Iris pigment epithelial cell (primary cell): Measurements from ENCODE around the gene RNF149.
"Not testable (repeated sequence)": the region's sequence is repeated elsewhere in the genome, so short reads cannot be mapped to it uniquely, and the experiment has no call there.

Experiments
- DNase-seq: peaks from one replicate; pipeline ENCODE4 v3.0.0-alpha.2; 2011; ENCODE audit warnings: low read depth

Gene RNF149, protein sequence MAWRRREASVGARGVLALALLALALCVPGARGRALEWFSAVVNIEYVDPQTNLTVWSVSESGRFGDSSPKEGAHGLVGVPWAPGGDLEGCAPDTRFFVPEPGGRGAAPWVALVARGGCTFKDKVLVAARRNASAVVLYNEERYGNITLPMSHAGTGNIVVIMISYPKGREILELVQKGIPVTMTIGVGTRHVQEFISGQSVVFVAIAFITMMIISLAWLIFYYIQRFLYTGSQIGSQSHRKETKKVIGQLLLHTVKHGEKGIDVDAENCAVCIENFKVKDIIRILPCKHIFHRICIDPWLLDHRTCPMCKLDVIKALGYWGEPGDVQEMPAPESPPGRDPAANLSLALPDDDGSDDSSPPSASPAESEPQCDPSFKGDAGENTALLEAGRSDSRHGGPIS

GRCh38 chr2:101308432-101309210 lies at the start of gene RNF149:
TSS of gene RNF149 (minus strand) at chr2:101308701. CDS start at chr2:101308588, 113 bp downstream.
- DNase-seq, result peak; percentile 90

DNA sequence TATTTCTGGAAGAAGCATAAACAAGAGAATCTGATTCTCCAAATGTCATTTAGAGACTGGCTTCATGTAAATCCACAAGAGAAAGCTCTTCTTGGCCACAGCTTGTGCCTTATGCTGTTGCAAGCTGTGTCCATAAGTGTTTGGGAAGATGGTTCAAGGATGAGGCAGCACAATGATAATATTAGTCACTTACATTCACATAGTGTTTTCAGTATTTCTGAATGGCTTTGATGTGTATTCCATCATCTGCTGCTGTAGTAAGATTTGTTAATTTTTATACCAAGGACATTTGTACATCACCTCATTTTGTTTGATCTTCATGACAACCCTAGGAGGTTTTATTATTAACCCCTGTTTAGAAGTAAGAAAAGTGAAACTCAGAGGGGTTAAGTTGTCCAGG lies 48.9 kb upstream of the RNF149 start:
- peak; percentile 14 for DNase-seq

DNA sequence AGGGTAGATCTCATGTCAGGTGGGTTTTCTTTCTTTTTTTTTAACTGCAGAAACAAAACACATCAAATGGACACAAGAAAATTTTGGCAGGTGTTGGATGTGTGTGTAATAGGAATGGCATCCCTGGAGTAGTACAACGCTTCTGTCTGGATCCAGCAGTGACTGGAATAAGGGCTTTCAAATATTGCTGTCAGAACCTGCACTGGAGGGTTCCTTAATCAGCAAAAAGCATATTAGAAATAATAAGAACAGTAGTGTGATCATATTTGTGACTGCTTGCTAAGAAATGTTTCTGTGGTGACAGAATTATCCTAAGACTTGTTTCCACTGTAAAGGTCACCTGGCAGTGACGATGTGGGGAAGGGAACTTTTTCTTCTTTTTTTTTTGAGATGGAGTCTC lies 48.0 kb upstream of the RNF149 start:
- DNase-seq, result peak; percentile 33

GRCh38 chr2:101356055-101356454 lies 47.6 kb upstream of the RNF149 start:
- no peak for DNase-seq

DNA sequence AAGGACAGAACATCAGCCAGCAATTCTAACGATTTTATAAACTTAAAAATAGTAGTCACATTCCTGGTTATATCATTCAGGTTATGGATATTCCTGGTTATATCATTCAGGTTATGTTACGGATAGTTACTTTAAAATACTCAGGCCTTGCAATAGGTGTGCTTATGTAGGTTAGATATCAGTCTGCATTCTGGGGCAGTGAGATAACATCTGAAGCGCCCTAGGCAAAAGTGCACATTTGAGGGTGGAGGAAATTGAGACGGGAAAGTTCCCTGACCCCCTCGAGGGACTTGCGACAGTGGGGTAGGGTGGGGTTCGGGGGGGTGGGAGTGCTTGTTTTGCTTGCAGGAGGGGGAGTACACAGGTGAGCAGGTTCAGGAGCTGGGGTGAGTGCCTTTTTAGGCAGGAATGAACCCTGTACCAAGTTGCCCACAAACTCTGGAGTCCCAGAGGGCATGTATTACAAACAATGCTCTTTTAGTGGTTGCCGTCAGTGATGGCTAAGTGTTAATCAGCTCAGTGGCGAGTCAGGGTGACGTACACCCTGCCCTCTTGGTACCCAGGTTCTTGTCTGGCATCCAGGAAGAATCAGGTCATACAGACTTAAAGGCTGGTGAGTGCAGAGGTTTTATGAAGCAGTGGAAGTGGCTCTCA lies 47.0 kb upstream of the RNF149 start:
- DNase-seq, result no peak

DNA sequence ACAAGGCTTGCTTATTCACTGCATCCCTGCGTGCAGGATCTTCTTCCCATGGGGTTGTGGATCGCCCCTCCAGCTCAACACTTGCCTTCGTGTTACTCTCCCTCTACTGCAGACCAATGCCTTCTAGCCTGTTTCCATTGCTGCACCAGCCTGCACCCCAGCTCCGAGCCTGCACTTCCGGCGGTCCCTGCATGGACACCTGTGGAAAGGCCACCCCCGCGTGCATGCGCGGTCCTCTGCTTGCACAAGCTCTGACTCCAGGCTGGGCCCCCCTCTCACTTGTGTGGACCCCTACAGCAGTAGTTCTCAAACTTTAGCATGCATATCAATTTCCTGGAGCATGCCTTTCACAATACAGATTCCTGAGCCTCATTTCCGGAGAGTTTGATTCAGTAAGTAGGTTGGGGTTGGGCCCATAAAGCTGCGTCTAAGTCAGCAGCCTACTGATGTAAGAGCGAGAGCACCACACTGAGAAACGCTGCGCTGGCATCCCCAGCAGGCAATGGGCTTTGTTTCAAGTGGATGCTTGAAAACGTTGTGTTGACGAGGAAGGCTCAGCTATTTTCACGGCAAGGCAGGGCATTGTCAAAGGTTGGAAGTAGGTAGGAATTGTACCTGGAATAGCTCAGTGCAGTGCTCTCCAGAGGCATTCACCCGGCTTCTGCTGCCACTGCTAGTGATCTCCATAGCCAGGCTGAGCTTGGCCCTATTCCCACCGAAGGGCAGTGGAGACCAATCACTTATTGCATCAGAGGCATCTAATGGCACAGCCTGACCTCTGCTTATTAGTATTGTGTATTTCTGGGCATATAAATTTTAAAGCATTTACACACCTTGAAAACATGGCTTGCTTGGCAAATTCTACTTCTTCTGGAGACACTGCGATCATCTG lies 46.2 kb upstream of the RNF149 start:
- DNase-seq, result no peak

DNA sequence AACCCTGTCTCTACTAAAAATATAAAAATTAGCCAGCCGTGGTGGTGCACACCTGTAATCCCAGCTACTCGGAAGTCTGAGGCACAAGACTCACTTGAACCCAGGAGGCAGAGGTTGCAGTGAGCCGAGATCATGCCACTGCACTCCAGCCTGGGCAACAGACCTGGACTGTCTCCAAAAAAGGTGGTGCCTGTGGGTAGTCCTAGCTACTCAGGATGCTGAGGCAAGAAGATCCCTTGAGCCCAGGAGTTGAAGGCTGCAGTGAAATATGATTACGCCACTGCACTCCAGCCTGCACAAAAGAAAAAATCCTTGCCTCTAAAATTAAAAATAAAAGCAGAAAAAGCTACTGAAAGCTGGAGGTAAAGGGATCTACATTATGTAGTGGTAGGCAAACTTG lies 44.1 kb upstream of the RNF149 start:
- DNase-seq, result not testable (repeated sequence)

- no peak for DNase-seq
Measured at GRCh38 chr2:101351207-101351606, 42.7 kb upstream of the RNF149 start.

DNA sequence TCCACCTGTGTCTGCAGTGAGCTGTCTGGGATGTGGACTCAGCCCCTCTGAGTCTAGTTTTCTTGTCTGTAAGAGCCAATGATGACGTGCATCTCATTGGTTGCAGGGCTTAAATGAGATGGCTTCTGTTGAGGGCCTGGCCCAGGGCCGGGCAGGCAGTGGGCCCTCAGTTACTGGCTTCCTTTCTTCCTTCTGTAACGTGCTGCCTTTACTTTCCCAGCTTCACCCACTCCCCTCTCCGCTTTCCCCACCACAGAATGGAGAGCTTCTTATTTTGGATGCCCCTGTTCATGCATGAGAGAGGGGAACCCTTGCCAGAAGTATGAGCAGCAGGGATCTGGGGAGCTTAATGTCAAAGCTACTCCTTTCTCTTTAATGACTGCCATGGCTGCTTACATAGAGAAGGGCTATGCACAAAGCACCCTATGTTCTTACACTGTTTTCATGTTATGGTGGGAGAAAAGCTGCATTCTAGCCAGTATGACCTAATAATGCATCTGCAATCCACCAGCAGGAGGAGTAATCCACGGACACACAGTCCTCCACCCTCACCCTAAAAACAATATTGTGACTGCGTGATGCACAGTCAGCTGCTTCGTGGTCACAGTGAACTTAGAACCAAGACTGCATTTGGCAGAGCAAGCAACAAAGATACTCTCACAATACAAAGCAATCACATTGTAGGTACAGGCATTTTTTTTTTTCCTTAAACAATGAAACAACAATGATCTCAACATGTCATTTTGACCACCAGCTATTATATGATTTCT lies 41.6 kb upstream of the RNF149 start:
- DNase-seq, result peak; percentile 67

- no peak for DNase-seq
Measured at GRCh38 chr2:101348883-101349282, 40.4 kb upstream of the RNF149 start.

DNA sequence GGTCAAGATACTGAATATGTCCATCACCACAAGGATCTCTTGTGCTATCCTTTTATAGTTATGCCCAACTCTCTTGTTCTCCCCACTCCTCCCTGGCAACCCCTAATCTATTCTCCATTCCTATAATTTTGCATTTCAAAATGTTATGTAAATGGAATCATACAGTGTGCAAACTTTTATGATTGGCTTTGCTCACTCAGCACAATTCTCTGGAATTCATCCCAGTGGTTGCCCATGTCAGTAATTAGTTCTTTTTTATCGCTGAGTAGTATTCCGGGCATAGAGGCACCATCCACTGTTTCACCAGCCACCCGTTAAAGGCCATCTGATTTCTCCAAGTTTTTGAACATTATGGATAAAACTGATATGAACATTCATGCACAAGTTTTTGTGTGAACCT lies 38.4 kb upstream of the RNF149 start:
- no peak for DNase-seq

GRCh38 chr2:101344137-101344536 lies 35.6 kb upstream of the RNF149 start:
- no peak for DNase-seq

DNA sequence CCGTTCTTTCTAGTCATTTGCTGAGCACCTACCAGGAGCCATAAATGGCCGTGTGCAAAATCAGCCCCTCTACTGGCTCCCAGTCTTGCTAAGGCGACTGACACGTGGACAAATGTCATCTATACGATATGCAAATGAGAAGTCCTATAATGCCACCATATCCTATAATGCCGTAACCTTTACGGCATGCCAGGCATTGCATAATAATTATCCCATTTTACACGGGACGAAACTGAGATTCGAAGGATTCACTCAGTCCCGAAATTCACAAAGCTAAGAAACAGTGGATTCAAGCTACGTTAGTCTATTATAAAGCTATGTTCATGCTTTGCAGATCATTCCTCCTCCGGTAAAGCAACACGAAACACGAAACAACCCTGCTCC lies 34.1 kb upstream of the RNF149 start:
- no peak for DNase-seq

DNA sequence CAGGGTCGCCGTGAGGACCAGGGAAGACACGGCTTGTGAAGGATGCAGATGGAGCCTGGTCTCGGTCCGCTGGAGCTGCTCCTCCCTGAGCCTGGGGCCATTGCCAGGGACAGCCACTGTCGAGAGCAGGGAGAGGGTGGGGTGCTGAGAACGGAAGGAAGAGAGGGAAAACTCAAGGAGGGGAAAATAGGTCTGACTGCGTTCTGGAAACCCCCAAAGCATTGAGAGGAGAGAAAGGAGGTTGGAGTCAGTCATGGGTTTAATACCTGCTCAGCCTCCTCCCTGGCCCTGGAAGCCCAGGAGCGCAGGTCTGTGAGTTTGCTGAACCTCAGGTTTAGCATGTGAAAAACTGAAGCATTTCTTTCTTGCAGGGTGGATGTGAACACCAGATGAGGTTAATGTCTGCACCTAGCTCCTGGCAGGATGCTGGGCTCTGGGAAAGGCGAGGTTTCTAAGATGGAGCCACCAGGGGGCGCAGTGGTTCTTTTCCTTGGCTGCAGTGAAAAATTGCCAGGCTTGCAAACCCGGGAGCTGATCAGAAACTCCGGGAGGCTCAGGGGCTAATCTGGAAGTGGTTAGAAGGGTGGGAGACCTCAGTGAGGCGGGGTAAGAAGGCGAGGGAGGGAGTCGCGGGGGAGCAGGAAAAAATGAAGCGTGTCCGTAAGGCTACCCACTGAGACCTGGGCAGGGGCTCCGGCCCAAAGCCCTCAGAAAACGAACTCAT lies 33.6 kb upstream of the RNF149 start:
- DNase-seq, result peak; percentile 64

GRCh38 chr2:101341421-101341820 lies 32.9 kb upstream of the RNF149 start:
- no peak for DNase-seq

DNA sequence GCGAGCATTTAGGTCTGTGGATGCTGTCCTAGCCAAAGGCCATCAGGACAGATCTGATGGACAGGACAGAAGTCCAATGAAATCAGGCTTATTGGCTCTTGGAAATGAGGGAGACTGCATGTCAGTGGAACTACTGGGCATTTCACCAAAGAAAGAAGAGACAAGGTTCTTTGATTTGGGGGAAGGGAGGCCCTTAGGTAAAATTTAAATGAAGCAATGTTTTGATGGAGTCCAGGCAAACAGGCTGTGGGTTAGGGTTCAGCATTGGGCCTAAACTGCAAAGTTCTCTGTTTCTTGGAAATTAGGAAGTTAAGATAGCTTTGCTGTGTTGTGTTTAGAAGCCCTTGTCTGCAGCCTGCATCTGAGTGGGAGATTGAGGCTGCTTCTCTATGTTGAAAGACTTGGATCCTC lies 31.6 kb upstream of the RNF149 start:
- peak; percentile 18 for DNase-seq

- no peak for DNase-seq
Measured at GRCh38 chr2:101339266-101339880, 30.9 kb upstream of the RNF149 start.

DNA sequence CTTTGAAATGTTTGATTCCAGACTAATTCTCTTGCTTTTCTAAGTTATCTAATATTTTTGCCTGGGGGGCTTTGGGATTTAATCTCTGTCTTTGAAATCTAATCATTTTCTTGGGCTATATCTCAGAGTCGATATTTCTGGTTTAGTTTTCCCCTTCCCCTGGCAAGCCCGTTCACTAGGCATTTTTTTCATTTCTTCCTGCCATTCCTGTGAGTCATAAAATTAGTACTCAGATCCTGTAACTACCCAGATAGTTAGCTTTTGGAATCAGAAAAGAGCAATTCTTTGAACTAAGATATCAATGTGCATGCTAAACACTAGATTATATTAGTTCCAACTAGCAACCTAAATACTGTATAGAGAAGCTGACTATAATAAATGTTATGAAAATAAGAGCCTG lies 29.4 kb upstream of the RNF149 start:
- peak; percentile 42 for DNase-seq

DNA sequence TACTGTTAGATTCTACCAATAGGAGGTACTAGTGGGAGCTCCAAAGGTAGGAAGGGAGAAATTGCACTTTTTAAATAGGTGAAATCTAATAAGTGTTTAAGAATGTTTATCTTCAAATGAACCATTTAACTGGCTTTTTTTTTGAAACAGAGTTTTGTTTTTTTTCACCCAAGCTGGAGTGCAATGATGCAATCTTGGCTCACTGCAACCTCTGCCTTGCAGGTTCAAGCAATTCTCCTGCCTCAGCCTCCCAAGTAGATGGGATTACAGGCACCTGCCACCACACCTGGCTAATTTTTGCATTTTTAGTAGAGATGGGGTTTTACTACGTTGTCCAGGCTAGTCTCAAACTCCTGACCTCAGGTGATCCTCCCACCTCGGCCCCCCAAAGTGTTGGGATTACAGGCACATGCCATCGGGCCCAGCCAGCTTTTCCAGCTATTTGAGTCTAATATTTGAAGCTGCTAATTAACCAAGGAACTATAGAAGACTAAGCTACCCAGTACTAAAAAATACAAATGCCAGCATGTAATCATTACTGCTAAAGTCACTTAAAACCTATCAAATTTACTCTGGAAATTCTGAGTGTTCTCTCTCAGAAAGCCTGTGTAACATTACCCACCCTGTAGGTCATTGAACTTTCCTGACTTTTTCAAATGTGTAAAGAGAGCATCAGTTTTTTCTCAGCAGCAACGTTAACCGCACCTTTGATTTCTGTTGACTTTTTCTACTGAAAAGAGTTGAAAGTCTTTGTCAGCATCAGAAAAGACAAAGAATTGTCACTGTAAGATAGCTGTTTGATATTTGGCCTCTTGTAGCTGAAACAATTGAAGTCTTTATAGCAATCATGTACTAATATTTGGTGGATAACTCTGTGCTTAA lies 24.6 kb upstream of the RNF149 start:
- DNase-seq, result no peak
